ENCODE results near the gene C12orf75.
"Not testable (repeated sequence)": the region's sequence is repeated elsewhere in the genome, so short reads cannot be mapped to it uniquely, and the experiment has no call there.

The C12orf75 gene

DNA sequence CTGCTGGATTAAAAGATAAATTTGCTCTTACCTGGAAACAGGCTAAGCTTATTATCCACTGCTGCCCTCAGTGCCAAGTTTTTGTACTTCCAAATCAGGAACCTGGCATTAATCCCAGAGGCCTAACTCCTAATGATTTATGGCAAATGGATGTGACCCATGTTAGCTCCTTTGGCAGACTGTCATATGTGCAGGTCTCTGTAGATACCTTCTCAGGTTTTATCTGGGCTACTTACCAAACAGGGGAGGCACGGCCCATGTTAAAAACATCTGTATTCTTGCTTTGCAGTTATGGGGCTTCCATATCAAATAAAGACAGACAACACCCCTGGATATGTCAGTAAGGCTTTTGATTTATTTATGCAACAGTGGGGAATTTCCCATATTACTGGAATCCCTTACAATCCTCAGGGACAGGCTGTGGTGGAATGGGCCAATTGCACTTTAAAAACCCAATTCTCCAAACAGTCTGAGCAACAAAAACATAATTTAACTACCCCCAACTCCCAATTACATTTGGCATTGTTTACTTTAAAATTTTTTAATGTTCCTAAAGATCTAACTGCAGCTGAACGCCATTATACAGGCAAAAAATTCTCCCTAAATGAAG is 19.9 kb upstream of the C12orf75 start:
- not testable (repeated sequence) for DNase-seq (ENCODE audit: low read depth, low spot score)

DNA sequence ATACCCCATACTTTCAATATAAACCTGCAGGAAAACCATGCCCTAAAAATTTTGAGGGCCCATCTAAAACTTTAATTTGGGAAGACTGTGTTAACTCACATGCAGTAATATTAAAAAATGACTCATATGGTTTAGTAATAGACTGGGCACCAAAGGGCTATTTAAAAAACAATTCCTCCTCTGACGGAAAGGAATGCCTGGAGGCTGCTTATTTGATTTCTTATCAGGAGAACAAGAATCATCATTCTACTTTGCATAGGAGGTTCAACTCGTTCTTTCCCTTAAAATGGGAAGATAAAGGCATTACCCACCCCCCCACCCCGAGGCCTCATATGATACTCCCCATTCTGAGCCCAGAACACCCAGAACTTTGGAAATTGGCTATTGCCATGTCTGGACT is 18.6 kb upstream of the C12orf75 start:
- not testable (repeated sequence) for DNase-seq (ENCODE audit: low read depth, low spot score)

GRCh38 chr12:105313755-105314154 is 16.7 kb upstream of the C12orf75 start:
- DNase-seq (ENCODE audit: low read depth, low spot score) = not testable (repeated sequence)

DNA sequence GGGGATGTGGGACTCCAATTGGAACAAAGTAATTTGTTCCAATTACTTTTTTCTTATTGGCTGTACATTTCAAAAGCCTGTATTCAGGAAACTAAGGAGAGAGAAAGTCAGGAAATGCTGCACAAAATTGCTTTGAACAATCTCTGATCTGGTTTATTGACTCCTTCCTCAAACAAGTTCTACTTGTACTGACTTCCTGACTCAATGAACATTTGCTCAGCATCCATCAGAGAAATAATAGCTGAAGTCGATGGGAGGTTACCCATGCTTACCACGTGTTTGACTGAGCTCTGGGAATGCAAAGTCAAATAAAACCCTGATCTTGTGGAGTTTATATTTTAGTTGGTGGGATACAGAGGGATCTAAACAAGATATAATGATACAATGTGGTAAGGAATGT is 15.4 kb upstream of the C12orf75 start:
- DNase-seq (ENCODE audit: low read depth, low spot score) = no peak

DNA sequence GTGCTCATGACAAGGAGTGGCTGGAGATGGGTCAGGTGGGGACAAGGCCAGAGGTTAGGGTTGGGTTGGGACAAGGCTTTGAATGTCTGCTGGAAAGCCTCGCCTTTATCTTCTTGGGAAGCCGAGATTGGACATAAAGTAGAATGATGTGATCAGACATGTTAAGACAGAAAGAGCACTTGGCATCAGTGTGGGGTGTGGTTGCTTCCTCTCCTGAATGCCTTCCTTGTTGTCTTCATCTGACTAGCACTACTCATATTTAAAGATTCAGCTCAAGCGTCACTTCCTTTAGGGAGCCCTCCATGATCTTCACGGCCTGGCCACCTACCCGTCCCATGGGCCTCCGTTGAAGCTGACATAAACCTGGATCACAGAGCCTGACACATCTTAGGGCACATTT is 14.8 kb upstream of the C12orf75 start:
- DNase-seq (ENCODE audit: low read depth, low spot score) = no peak

DNA sequence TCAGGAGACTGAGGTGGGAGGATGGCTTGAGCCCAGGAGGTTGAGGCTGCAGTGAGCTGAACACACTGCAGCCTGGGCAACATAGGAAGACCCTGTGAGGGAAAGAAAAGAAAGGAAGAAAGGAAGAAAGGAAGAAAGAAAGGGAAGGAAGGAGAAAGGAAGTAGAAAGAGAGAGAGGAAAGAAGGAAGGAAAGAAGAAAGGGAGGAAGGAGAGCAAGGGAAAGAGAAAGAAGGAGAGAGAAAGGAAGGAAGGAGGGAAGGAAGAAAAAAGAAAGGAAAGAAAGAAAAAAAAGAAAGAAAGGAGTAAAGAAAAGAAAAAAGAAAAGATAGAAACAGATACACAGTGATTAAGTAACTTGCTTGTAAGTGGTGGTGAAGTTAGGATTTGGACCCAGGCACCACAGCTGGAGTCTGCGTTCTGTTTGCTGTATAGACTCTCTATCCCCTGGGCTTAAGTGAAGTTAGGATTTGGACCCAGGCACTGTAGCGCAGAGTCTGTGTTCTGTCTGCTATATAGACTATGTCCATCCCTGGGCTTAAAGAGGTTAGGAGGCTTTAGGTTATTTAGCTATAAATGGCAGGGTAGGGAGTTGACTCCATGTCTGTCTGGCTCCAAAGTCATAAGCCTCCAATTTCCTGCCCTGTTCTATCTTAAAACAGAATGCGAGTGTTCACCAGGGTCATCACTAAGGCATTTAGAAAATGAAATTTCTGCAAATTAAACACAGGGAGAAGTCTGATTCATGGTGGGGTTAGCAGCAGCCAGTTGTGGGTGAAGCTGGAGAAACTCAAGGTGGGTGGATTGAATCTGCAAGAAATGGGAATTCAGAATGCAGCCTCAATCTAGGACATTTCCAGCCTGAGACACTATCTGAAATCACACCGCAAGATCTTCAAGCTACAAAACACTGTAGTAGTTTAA is 13.3 kb upstream of the C12orf75 start:
- peak; percentile 24 for DNase-seq (ENCODE audit: low read depth, low spot score)

- DNase-seq (ENCODE audit: low read depth, low spot score) = no peak
These were observed 12.4 kb upstream of the C12orf75 start for GRCh38 chr12:105317942-105318621.

GRCh38 chr12:105318651-105319483 is 11.6 kb upstream of the C12orf75 start:
- no peak for DNase-seq (ENCODE audit: low read depth, low spot score)

- DNase-seq (ENCODE audit: low read depth, low spot score) = no peak
These were observed 10.7 kb upstream of the C12orf75 start for GRCh38 chr12:105319691-105320209.

GRCh38 chr12:105321125-105321524 is 9.4 kb upstream of the C12orf75 start:
- DNase-seq (ENCODE audit: low read depth, low spot score) = no peak

- DNase-seq (ENCODE audit: low read depth, low spot score) = no peak
These were observed 8.4 kb upstream of the C12orf75 start for GRCh38 chr12:105322070-105322469.

DNA sequence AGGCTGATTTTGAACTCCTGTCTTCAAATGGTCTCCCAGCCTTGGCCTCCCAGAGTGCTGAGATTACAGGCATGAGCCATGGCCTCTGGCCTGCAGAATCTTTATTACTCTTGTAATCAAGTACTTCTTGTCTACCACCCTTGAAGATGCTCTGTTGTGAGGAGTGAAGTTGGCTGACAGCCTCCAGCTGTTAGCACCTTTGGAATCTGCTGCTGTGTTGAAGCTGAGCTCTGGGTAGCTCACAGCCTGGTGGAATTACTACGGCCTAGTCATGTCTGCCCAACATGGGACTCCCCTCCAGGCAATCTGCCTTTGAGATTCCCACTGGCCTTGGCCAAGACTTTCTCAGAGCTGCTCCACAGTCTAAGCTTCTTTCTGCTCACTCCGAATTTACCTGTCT is 5.8 kb upstream of the C12orf75 start:
- DNase-seq (ENCODE audit: low read depth, low spot score) = no peak

DNA sequence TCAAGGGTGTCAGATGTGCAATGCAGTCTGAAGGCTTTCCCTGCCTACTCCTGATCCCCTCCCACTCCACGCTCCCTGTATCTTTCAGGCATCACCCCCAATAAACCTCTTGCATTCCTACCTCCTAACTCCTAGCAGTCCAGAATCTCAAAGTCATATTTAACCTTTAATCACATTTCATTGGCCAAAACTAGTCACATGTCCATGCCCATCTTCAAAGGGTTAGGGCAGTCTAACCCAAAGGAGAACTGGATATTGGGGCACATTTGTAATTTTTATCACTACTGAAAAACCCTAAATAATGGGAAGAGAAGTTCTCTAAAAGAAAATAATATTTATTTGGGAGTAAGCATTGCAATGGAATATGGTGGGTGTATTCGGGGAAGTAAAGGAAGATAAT is 5.4 kb upstream of the C12orf75 start:
- no peak for DNase-seq (ENCODE audit: low read depth, low spot score)

DNA sequence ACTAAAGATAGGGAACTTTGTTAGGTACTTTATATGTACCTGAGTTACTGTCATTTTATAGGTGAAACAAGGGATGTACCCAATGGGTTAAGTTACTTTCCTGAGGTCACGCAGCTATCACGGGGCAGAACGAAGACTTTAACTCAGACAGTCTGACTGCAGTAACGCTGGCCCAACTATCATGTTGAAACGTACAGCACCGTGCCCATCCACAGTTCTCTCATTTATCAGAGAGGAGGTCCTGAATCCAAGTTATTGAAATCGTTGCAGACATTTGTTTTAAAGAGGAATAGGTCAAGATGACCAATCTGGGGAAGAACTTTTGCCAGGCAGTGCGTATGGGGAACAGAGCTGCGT is 587 bp upstream of the C12orf75 start:
- no peak for DNase-seq (ENCODE audit: low read depth, low spot score)

GRCh38 chr12:105330931-105331804 is 677 bp downstream of the C12orf75 start:
- no peak for DNase-seq (ENCODE audit: low read depth, low spot score)

GRCh38 chr12:105331805-105332251 is 1.3 kb downstream of the C12orf75 start:
- peak; percentile 50 for DNase-seq (ENCODE audit: low read depth, low spot score)

DNA sequence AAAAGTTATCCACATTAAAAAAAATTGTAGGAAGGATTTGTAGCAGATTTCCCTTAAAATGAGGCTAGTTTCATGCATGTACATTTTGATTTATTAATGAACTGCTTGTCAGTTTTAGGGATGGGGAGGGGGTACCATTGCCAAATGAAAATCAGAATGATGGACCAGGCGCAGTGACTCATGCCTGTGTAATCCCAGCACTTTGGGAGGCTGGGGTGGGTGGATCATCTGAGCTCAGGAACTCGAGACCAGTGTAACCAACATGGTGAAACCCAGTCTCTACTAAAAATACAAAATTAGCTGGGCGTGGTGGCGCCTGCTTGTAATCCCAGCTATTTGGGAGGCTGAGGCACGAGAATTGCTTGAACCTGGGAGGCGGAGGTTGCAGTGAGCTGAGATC is 1.8 kb downstream of the C12orf75 start:
- not testable (repeated sequence) for DNase-seq (ENCODE audit: low read depth, low spot score)

DNA sequence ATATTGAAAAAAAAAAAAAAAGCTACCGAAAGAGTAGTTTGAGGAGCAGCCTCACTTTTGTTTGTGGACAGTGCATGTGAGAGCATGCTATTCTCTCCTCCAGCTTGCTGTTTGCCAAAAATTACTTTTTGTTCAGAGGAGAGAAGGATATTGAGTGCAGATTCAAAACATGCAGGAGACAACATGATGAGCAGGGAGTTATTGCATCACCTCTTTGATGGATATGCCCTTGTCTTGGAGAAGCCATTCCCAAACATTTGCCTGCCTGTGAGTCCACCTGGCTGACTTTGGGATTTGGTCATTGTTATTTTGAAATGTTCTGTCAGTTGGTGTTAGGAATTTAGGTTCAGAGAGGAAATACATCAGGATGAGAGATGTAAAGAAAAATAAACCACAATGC is 2.4 kb downstream of the C12orf75 start:
- DNase-seq (ENCODE audit: low read depth, low spot score) = no peak

DNA sequence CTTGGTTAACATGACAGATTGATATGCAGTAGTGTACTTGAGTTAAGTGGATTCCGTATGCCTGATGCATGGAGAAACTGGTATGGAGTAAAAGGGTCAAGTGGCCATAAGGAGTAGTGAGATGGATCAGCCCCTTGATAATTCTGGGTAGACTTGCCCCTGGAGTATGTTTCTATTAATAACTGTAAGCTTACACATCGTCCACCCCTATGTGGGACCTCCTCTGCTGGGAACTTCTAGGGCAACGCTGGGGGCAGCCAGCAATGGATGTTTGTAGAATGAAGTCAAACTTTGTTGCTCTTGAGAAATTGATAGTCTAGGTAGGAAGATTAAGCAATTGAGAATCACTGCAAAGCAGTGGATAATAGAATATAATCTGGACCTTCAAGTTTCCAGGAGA is 3.5 kb downstream of the C12orf75 start:
- no peak for DNase-seq (ENCODE audit: low read depth, low spot score)

DNA sequence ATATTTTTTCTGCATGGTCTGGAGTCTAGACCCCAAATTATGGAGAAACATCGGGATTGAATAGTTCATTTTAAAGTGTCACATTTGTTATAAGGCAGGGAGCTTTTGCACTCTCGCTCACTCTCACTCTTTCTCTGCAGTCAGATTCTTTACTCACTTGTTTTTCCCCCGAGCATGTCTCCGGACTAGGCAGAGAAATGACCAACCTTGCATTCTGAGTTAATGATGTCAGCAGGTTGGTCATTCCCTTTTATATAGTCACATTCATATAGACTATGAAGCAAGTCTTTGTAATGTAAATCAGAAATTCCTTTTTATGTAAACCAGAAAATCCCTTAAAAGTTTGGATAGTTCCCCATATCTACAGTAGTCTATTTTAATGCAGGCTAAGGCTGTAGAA is 4.1 kb downstream of the C12orf75 start:
- no peak for DNase-seq (ENCODE audit: low read depth, low spot score)

Measured in ELF-1 (cell line).